ENCODE data around the gene BLVRA.
"Not testable (repeated sequence)": the region's sequence is repeated elsewhere in the genome, so short reads cannot be mapped to it uniquely, and the experiment has no call there.

The BLVRA gene

GRCh38 chr7:43758029-43758821 lies at the start of gene BLVRA:
Gene BLVRA (plus strand): TSS chr7:43758680. CDS start chr7:43771159, 12,479 bp downstream.
- DNase-seq = peak; percentile 72

GRCh38 chr7:43711503-43711902 lies 47.0 kb upstream of the BLVRA start:
- no peak for DNase-seq

- DNase-seq = not testable (repeated sequence)
These were observed 42.5 kb upstream of the BLVRA start for GRCh38 chr7:43715966-43716365.

GRCh38 chr7:43716598-43716997 lies 41.9 kb upstream of the BLVRA start:
- DNase-seq = no peak

- no peak for DNase-seq
These were observed 37.2 kb upstream of the BLVRA start for GRCh38 chr7:43721193-43721806.

- DNase-seq = no peak
These were observed 35.5 kb upstream of the BLVRA start for GRCh38 chr7:43723007-43723341.

- no peak for DNase-seq
These were observed 33.2 kb upstream of the BLVRA start for GRCh38 chr7:43725251-43725650.

- DNase-seq = no peak
These were observed 32.0 kb upstream of the BLVRA start for GRCh38 chr7:43726466-43726865.

GRCh38 chr7:43727003-43727402 lies 31.5 kb upstream of the BLVRA start:
- DNase-seq = no peak

GRCh38 chr7:43727494-43727893 lies 31.0 kb upstream of the BLVRA start:
- no peak for DNase-seq

GRCh38 chr7:43729214-43729923 lies 29.1 kb upstream of the BLVRA start, which contains the start of gene COA1:
Gene COA1 (minus strand): TSS chr7:43729523. CDS start chr7:43648614, 80,909 bp downstream.
- peak; percentile 84 for DNase-seq

- no peak for DNase-seq
These were observed 28.6 kb upstream of the BLVRA start for GRCh38 chr7:43729924-43730248.

GRCh38 chr7:43731494-43731893 lies 27.0 kb upstream of the BLVRA start:
- not testable (repeated sequence) for DNase-seq

- not testable (repeated sequence) for DNase-seq
These were observed 23.7 kb upstream of the BLVRA start for GRCh38 chr7:43734575-43735332.

GRCh38 chr7:43735403-43735801 lies 23.1 kb upstream of the BLVRA start:
- DNase-seq = no peak

GRCh38 chr7:43735802-43736603 lies 22.5 kb upstream of the BLVRA start:
- DNase-seq = no peak

GRCh38 chr7:43737467-43738127 lies 20.9 kb upstream of the BLVRA start:
- DNase-seq = no peak

- DNase-seq = no peak
These were observed 15.8 kb upstream of the BLVRA start for GRCh38 chr7:43742692-43743091.

- no peak for DNase-seq
These were observed 11.0 kb upstream of the BLVRA start for GRCh38 chr7:43747328-43748105.

GRCh38 chr7:43749383-43749940 lies 9.0 kb upstream of the BLVRA start:
- DNase-seq = no peak
